ENCODE results near the gene AMPD1. TPM values are rescaled to one million over a fixed set of nuclear protein-coding genes. Genes with fewer than 3 reads are reported as not detected.

Gene AMPD1
- total RNA-seq, 1 donor from 2014 or later = not detected

DNA sequence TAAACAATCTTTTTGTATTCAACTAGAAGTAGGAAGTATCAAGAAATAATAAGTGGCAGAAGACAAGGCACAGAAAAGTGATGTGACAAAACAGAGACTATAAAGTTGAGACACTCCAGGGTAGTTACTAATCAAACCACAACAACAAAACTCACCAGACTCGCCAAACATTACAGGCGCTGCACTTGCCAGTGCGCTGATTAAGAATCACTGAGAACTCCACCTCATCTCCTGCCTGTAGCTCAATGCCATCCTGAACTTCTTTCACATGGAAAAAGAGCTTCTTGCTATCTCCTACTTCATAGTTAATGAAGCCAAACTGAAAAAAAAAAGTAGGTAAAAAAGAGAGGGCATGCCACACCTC, 24.1 kb upstream of the AMPD1 start:
- no peak for DNase-seq (ENCODE audit: low read depth)
- TF ChIP-seq, protein P1, sequence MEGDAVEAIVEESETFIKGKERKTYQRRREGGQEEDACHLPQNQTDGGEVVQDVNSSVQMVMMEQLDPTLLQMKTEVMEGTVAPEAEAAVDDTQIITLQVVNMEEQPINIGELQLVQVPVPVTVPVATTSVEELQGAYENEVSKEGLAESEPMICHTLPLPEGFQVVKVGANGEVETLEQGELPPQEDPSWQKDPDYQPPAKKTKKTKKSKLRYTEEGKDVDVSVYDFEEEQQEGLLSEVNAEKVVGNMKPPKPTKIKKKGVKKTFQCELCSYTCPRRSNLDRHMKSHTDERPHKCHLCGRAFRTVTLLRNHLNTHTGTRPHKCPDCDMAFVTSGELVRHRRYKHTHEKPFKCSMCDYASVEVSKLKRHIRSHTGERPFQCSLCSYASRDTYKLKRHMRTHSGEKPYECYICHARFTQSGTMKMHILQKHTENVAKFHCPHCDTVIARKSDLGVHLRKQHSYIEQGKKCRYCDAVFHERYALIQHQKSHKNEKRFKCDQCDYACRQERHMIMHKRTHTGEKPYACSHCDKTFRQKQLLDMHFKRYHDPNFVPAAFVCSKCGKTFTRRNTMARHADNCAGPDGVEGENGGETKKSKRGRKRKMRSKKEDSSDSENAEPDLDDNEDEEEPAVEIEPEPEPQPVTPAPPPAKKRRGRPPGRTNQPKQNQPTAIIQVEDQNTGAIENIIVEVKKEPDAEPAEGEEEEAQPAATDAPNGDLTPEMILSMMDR (IDR thresholded peaks at IDR 0.05; ENCODE audit: insufficient read depth, low read length, poor library complexity, severe bottlenecking) = no peak
- Histone ChIP-seq H3K36me3 (ENCODE audit: control insufficient read depth, insufficient read depth, low read length) (peaks cover 2% of the 10 kb centered on the region), H3K27me3 (ENCODE audit: control insufficient read depth, insufficient read depth, low read length) (no peaks in the 10 kb centered on the region), H3K4me3 (ENCODE audit: low read depth, low read length) (no peak overlapping the region)

DNA sequence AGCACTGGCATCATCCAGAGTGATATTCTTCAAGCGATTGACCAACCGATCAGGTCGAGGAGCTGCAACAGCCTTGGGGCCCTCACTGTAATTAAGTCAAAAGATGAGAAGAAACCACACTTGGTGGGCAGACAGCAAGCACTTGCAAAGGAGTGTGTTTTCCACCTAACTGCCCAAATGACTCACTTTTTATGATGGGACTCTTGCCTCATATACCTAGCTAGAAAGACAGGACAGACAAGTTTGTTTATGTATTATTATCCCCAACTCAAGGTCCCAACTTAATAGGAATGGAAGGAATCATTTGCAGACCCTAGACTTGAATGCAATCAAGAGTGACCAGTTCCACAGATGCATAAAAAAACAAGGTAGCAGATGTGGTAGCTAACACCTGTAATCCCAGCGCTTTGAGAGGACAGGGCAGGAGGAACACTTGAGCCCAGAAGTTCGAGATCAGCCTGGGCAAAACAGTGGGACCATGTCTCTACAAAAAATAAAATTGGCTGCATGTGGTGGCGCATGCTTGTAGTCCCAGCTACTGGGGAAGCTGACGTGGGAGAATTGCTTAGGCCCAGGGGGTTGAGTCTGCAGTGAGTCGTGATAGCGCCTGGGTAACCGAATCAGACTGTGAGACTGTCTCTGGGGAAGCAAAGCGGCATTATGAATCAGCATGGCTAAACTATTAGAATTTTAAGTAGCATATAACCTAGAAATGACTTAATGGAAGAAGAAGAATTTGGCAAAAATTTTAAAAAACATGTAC, 23.5 kb upstream of the AMPD1 start:
- H3K36me3 ChIP-seq (ENCODE audit: control insufficient read depth, insufficient read depth, low read length) = peaks cover 2% of the 10 kb centered on the region
- TF ChIP-seq, protein P1 (IDR thresholded peaks at IDR 0.05; ENCODE audit: insufficient read depth, low read length, poor library complexity, severe bottlenecking) = no peak
- no peaks in the 10 kb centered on the region for H3K27me3 ChIP-seq (ENCODE audit: control insufficient read depth, insufficient read depth, low read length)
- no peak overlapping the region for H3K4me3 ChIP-seq (ENCODE audit: low read depth, low read length)
- no peak for DNase-seq (ENCODE audit: low read depth)

DNA sequence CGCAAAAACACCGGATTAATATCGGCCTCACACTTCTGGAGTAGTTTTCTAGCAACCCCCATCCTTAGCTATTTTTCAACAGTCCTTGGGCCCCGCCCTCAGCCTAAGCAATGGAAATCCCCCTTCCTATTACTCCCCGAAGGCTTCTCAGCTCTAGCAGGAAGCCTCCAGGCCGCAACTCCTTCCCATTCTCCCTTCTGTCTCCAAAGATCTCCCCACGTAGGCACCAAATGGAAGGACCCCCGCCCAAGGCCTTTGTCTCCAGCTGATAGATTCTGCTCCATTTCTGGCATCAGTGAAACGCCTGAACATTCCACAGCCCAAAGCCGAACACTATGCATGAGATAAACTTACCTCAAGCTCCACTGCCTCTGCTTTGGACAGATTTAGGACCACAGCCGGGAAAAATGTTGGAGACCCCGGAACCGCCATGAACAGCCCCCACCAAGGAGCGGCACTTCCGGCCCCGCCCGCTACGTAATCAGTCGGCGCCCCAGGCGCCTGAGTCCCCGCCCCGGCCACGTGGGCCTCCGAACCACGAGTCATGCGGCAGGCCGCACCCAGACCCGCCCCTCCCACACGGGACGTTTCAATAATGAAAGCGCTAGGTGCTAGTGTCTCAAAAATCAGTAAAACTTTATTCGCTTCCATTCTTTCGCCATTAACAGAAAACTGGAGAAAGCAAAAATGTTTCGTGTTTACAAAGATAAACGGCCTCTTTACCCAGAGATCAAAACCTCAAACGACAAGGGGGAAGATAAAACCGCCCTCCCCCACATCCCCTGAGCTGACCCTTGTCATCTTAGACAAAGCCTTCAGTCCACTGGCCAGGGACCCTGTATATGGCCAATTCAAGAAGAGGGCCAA, 21.2 kb upstream of the AMPD1 start, which contains the start of gene NRAS:
TSS of gene NRAS (minus strand) at position 468 of the 867 bp plus-strand sequence. CDS start 611 bp downstream, outside the sequence.
- TF ChIP-seq, protein P1 (IDR thresholded peaks at IDR 0.05; ENCODE audit: insufficient read depth, low read length, poor library complexity, severe bottlenecking) = no peak
- Histone ChIP-seq H3K4me3 (ENCODE audit: low read depth, low read length) (peak within 1 kb of the TSS; percentile 88), H3K36me3 (ENCODE audit: control insufficient read depth, insufficient read depth, low read length) (peaks cover 2% of the 10 kb centered on the region), H3K27me3 (ENCODE audit: control insufficient read depth, insufficient read depth, low read length) (no peaks in the 10 kb centered on the region)
- DNase-seq (ENCODE audit: low read depth) = peak; percentile 56

DNA sequence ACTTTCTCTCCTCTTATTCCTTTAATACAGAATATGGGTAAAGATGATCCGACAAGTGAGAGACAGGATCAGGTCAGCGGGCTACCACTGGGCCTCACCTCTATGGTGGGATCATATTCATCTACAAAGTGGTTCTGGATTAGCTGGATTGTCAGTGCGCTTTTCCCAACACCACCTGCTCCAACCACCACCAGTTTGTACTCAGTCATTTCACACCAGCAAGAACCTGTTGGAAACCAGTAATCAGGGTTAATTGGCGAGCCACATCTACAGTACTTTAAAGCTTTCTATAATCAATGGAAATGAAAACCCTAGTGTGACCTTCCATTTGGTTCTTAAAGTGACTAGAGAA, 20.6 kb upstream of the AMPD1 start:
- Histone ChIP-seq H3K27me3 (ENCODE audit: control insufficient read depth, insufficient read depth, low read length) (no peaks in the 10 kb centered on the region), H3K36me3 (ENCODE audit: control insufficient read depth, insufficient read depth, low read length) (peaks cover 2% of the 10 kb centered on the region)
- DNase-seq (ENCODE audit: low read depth) = no peak

DNA sequence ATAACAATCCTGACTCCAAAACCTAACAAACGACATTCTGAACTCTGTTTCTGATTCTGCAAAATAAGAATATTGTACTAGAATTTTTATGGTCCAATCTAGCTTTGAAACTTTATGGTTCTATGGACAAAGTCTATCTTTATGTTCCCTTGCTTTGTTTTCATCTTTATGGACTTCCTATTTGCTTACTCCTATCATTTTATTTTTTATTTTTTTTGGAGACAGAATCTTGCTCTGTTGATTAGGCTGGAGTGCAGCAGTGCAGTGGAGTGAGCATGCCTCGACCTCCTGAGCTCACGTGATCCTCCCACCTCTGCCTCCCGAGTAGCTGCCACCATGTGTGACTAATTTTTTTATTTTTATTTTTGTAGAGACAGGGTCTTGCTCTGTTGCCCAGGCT, 17.6 kb upstream of the AMPD1 start:
- TF ChIP-seq, protein P1 (IDR thresholded peaks at IDR 0.05; ENCODE audit: insufficient read depth, low read length, poor library complexity, severe bottlenecking) = no peak
- no peak overlapping the region for H3K4me3 ChIP-seq (ENCODE audit: low read depth, low read length)
- no peak for DNase-seq (ENCODE audit: low read depth)
- H3K27me3 ChIP-seq (ENCODE audit: control insufficient read depth, insufficient read depth, low read length) = no peaks in the 10 kb centered on the region
- H3K36me3 ChIP-seq (ENCODE audit: control insufficient read depth, insufficient read depth, low read length) = no peaks in the 10 kb centered on the region

More for the DNA sequence above, 20.6 kb upstream of the AMPD1 start:
- TF ChIP-seq, protein P1 (IDR thresholded peaks at IDR 0.05; ENCODE audit: insufficient read depth, low read length, poor library complexity, severe bottlenecking) = no peak
- H3K4me3 ChIP-seq (ENCODE audit: low read depth, low read length) = peak overlapping the region; percentile 88

All from kidney epithelial cell (primary cell).